Endothelial cell of umbilical vein (primary cell): ENCODE measurements around the gene PCDHB13.
"Not testable (repeated sequence)": the region's sequence is repeated elsewhere in the genome, so short reads cannot be mapped to it uniquely, and the experiment has no call there.

Experiments
- EZH2 ChIP-seq: IDR thresholded peaks from 2 replicates; pipeline ENCODE4 v1.6.1; 2012; ENCODE audit warnings: borderline replicate concordance, low read depth, mild to moderate bottlenecking, moderate library complexity, low read length, inconsistent platforms; ENCODE audit not compliant: severe bottlenecking
- FOS ChIP-seq: IDR thresholded peaks from 2 replicates; pipeline ENCODE4 v1.6.1; 2011; ENCODE audit warnings: mild to moderate bottlenecking, low read length, moderate library complexity, borderline replicate concordance; ENCODE audit not compliant: insufficient read depth
- GATA2 ChIP-seq: IDR thresholded peaks from 2 replicates; pipeline ENCODE4 v1.7.0; 2011; ENCODE audit warnings: low read depth, mild to moderate bottlenecking, moderate library complexity, mixed read lengths, low read length; ENCODE audit not compliant: insufficient read length, insufficient read depth
- MYC ChIP-seq: IDR thresholded peaks from one replicate; pipeline ENCODE4 v1.6.1; 2011; ENCODE audit warnings: mild to moderate bottlenecking, low read depth, low read length
- POLR2A ChIP-seq: IDR thresholded peaks from 2 replicates; pipeline ENCODE4 v1.6.1; 2012; ENCODE audit warnings: low read depth, mild to moderate bottlenecking, control low read depth, low read length
- POLR2AphosphoS5 ChIP-seq: IDR thresholded peaks from 2 replicates; pipeline ENCODE4 v1.6.1; 2012; ENCODE audit warnings: low read depth, mild to moderate bottlenecking, control low read depth, low read length, moderate library complexity; ENCODE audit not compliant: insufficient read depth
- TF ChIP-seq, protein P1 (sequence below), 2 donors: IDR thresholded peaks; 1 replicate in 1 of 2; 2 replicates in 1 of 2; pipeline ENCODE4 v1.5.1; 2011; ENCODE audit warnings: low read length in 2 of 2, mild to moderate bottlenecking in 2 of 2, moderate library complexity in 2 of 2, control low read depth in 1 of 2, inconsistent platforms in 1 of 2, low read depth in 1 of 2; ENCODE audit not compliant: insufficient read depth in 1 of 2; ENCODE audit errors: extremely low read depth in 1 of 2
- TF ChIP-seq, protein P2 (sequence below): IDR thresholded peaks from 2 replicates; pipeline ENCODE4 v1.6.1; 2011; ENCODE audit not compliant: insufficient read depth, insufficient read length

- TF ChIP-seq MYC, POLR2AphosphoS5, POLR2A, EZH2, FOS, GATA2: not testable (repeated sequence)
- TF ChIP-seq, protein P1, sequence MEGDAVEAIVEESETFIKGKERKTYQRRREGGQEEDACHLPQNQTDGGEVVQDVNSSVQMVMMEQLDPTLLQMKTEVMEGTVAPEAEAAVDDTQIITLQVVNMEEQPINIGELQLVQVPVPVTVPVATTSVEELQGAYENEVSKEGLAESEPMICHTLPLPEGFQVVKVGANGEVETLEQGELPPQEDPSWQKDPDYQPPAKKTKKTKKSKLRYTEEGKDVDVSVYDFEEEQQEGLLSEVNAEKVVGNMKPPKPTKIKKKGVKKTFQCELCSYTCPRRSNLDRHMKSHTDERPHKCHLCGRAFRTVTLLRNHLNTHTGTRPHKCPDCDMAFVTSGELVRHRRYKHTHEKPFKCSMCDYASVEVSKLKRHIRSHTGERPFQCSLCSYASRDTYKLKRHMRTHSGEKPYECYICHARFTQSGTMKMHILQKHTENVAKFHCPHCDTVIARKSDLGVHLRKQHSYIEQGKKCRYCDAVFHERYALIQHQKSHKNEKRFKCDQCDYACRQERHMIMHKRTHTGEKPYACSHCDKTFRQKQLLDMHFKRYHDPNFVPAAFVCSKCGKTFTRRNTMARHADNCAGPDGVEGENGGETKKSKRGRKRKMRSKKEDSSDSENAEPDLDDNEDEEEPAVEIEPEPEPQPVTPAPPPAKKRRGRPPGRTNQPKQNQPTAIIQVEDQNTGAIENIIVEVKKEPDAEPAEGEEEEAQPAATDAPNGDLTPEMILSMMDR (IDR thresholded peaks at IDR 0.05; ENCODE audit: extremely low read depth in 1 of 2, insufficient read depth in 1 of 2, low read depth in 1 of 2, low read length in 2 of 2), result not testable (repeated sequence)
- TF ChIP-seq, protein P2, sequence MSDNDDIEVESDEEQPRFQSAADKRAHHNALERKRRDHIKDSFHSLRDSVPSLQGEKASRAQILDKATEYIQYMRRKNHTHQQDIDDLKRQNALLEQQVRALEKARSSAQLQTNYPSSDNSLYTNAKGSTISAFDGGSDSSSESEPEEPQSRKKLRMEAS, result not testable (repeated sequence)
These were observed 33.3 kb downstream of the PCDHB13 start for GRCh38 chr5:141246971-141247370.
